GM18507 (cell line): ENCODE measurements around the gene PGRMC1.
"Not testable (repeated sequence)": the region's sequence is repeated elsewhere in the genome, so short reads cannot be mapped to it uniquely, and the experiment has no call there.

Experiments
- DNase-seq: peaks from one replicate; pipeline ENCODE4 v3.0.0; 2011; ENCODE audit warnings: low read depth; ENCODE audit not compliant: insufficient read length; ENCODE audit errors: extremely low spot score
- FAIRE-seq: peaks from 2 replicates; lab custom pipeline; 2011; peaks lifted over from hg19 to GRCh38; lab: Jason Lieb, UNC

PGRMC1 gene

DNA sequence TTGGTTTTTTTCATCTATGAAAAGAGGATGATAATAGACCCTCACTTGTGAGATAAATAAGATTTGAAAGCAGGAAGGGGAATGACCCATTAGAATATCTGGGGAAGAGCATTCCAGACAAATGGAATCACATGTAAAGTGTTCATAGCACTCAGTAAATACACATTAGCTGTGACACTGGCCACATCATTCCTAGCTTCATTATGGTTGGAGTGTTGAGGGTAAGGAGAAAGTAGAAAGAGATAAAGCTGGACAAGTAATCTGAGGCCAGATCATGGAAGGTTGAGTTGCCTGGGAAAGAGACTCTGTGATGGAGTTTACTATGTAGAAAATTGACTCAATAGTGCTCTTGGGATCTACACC lies 6.9 kb upstream of the PGRMC1 start:
- FAIRE-seq (no peak), DNase-seq (no peak)

DNA sequence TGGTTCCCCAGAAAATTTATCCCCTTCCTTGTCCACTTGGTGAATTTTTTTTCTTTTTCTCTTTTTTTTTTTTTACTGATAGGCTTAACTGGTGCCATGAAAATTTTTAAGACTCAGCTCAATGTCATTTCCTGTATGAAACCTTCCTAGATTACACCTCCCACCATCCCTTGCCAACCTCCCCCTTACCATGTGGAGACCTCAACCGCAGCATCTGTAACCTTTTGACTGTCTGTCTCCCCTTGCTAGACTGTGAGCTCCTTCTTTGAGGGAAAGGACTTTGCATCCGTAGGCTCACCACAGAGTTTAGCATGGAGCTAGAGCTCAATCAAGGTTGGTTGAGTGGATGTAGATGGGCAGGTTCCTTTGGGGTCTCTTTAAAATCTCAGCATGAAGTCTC lies 5.2 kb upstream of the PGRMC1 start:
- DNase-seq: no peak
- FAIRE-seq: no peak

DNA sequence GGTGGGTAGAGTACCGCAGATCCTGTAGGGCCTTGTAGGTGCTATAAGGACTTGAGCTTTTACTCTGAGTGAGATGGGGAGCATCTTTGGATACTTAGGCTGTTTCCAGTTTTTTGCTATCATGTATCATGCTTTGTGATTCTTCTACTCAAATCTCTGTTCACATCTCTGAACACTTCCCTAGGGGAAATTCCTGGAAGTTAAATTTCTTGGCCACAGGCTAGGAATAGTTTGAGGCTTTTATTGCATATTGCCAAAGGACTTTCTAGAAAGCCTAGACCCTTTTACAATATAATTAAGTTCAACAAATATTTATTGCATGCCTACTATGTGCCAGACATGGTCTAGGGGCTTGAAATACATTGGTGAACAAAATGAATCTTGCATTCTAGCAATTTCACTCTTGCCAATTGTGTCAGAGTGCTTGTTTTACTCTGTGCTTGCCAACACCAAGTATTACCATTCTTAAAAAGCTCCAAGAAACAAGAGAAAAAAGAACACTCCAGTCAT lies 4.1 kb upstream of the PGRMC1 start:
- FAIRE-seq: no peak
- no peak for DNase-seq

DNA sequence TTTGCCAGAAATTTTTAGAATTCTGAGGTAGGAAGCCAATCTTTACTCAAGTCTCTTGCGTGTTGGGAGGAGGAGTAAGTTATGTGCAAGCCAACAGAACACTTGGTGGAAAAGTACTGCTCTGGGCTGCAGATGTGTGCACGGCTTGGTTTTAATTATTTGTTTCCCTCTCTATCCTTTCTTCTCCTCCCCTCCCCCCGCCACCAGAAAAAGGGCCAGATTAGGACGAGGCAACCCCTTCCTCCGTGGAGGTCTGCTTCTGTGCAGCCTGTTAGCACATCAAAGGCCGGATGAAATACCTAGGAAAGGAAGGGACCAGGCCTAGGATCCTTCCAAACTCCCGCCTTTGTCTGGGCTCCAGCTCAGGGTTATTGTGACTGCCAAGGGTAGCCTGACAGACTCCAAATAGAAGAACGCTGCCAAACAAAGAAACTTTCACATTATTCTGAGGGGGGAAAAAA lies 1.0 kb upstream of the PGRMC1 start:
- DNase-seq (no peak), FAIRE-seq (no peak)

DNA sequence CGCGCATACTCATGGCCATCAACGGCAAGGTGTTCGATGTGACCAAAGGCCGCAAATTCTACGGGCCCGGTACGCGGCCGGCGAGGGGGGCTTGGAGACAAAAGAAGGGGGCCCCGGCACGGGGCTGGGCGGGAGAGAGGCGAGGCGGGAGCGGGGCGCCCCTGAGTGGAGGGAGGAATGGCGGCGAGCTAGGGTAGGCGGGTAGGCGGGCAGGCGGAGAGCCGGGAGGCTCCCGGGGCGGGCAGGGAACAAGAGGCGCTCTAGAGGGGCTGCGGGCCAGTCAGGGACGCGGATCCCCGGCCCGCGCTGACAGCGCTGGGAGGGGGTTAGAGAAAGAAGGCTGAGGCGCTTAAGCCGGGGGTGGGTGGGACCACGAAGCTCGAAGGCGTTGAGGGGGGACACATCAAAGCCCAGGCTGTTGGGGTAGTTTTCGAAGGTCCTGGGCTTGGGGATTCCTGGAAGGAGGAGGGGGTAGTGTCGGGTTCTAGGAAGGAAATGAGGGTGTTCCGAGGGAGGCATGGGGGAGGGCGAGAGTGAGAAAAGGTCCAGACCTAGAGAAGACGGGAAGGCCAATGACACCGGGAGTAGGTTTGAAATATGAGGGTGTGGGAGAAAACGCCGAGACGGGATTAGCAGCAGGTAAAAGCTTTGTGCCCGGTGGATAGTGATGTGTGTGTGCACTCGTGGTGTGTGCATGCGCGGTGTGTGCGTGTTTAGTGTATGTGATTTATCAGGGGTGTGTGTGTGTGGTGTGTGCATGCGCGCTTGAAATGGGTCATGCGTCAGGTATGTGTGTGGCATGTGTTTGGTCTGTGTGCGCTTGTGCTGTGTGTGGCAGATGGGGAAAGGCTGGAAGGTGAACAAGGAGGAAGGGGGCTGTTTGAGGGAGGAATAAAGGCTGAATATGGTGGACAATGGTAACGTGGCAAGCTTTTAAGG lies 807 bp downstream of the PGRMC1 start:
- DNase-seq (no peak), FAIRE-seq (peak; percentile 80)

DNA sequence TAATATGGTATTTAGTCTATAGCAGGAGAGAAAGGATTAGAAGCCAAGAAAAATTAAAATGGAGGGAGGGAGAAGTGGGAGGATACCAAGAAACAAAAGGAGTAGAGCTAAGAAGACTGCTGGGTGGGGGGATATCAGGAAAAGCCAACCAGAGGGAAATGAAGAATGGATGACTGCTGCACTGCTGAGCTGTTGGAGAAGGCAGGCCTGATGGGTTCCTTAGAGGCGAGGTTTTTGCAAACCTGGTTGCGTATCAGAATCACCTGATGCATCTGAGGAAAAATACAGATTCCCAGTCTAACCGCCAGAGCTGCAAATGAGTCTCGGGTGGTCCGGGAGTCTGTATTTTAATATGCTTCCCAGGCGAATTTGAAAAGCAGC lies 1.5 kb downstream of the PGRMC1 start:
- FAIRE-seq (no peak), DNase-seq (no peak)

DNA sequence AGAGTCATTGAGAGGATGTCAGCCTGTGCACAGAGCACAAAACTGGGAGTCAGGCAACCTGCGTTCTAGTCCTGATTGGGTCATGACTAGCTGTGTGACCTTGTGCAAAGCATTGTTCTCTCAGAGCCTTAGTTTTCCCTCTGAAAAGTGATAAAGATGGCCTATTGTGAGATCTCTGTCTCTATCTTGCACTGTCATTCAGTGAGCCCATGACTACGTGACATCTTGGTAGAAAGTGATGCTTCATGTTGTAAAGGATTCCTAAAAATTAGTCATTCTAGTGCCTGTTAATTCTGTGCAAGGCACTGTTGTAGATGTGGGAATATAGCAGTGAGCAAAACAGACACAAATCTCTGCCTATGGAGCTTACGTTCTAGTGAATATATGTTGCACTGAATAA lies 2.5 kb downstream of the PGRMC1 start:
- DNase-seq (no peak), FAIRE-seq (no peak)

DNA sequence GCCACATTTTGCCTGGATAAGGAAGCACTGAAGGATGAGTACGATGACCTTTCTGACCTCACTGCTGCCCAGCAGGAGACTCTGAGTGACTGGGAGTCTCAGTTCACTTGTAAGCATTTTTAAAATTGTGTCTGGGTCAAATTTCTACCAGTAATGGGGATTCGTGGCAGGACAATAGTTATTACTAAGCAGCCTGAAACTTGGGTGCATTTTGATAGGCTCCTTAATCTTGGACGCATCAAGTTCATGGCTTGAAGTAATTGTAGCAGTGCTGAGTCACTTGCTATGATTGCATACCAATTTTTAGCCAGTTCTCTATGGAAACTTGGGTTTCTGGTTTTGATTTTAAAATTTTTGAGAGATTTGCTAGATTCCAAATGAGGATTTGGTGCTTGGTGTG lies 4.3 kb downstream of the PGRMC1 start:
- DNase-seq (no peak), FAIRE-seq (no peak)

DNA sequence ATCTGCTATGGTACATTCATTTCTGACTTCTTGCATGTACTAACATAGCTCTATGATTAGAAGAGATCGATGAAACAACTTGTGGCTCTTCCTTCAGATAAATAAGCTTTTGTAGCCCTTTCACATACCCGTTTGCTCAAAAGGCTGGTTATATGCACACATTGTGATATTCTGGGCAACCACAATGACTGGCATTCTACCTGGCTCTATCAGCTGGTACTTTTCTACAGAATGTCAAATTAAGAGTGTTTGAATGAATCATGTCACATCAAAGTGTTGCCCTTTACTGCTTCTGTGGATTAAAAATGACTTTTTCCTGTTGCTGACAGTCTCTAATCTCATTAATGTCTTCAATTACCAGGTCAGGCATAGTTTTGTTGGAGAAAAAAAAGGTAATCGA lies 11.6 kb downstream of the PGRMC1 start:
- FAIRE-seq (no peak), DNase-seq (no peak)

DNA sequence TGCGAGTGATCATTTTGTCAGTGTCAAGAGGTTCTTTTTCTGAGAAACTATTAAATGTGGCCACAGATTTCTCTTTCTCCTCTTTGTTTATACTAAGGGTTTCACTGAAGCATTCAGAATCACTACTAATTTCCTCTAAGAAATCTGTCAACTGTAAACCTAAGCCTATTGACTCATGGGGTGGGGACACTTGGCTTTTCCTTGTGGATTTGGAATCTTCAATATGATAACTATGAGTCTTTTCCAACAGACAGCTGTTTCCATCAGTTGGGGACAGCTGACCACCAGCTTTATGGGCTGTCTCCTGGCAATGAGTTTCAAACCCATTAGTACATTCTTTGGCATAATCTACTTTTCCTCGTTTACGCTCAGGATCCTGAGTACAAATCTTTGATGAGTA lies 13.8 kb downstream of the PGRMC1 start:
- no peak for FAIRE-seq
- no peak for DNase-seq

DNA sequence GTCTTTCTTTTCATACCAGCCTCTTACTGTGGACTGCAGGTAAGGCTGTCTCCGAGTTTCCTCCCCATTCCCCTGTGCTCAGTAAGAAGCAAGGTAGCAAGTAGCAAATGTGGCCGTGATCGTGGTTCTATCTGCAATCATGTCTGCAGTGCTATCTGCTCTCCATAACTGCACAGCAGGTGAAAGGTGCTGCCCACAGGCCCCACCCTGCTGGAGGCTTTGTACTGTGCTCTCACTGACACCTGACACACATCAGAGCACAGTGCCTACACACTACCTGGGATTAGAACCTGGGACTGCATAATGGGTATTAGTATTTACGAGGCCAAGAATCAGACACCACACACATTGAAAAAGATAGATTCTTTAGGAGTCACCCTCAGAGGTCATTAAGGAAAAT lies 15.3 kb downstream of the PGRMC1 start:
- FAIRE-seq: no peak
- no peak for DNase-seq

DNA sequence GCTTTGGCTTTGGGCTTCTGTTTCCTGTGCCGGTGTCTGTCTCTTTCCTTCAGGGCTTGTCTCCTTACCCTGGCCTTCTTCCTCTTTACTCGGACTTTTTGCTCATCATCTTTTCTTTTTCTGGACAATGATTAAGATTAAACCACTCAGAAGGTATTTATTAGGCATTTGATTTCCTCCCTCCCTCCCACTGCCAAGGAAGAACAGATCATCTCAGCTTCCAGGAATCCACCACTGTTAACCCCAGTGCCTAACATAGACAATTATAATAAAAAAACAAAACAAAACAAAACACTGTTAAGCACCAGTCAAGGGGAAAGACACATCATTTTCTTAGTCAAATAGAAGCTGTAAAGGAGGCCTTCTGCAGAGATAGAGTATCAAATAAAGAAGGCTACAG lies 16.6 kb downstream of the PGRMC1 start:
- FAIRE-seq: no peak
- DNase-seq: no peak

DNA sequence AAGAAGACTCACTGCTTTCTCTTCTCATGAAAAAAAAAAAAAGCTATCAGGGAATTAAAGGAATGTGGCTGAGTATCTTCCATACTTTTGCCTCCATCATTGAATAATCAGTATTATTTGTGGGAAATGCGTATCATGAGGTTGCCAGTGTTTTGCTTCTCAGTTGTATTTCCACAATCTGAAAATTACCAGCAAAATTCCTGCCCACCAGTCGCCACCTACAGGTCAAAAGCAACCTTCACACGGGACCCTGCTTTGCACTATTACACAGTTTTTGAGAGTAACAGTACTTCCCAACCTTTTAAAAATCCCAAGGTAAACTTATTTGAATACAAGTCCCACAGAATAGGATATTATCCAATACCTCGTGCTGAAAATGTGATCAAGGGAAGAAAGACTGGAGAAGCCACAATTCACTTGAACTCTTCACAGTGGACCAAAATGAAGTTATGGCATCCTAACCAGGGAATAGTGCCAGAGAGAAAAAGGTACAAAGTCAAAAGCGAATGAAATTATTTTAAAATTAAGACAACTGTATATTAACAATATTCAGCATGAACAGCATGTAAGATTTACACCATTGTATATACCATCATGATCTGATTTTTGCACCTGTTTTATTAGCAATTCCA lies 30.4 kb downstream of the PGRMC1 start:
- FAIRE-seq: peak; percentile 82
- DNase-seq: no peak

DNA sequence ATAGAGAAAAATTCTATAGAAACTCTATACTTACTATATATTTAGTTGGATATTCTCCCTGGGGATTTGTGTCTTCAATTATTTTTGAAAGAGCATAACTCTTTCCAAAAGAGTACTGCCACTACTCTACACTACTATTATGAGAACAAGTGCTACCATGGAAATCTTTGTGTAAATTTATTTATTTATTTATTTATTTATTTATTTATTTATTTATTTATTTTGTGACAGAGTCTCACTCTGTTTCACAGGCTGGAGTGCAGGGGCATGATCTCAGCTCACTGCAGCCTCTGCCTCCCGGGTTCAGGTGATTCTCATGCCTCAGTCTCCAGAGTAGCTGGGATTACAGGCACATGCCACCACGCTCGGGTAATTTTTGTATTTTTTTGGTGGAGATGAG lies 31.0 kb downstream of the PGRMC1 start:
- FAIRE-seq, DNase-seq: not testable (repeated sequence)

DNA sequence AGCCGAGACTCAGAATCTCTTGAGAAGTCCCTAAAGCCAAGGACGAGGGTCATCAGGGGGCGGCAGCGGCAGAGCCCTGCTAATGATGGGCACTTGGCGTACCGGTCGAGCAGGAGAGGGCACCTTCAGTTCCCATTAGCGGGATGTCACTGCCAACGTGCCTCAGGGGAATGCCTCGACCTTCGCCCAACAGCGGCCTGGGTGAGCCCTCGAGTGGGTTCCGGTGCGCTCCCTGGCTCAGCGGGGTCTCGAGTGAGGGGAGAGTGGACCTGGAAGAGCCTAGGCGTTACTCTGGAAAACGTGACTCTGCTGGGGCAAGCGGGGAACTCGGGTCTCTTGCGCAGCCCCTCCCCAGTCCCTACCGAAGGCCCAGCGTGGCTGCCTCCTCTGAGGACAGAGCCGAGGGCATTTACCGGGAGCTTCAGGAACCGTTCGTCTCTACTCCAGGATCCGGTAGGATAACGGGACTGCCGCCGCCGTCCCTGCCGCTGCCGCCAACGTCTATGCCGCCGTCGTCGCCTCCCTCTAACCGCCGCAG lies 36.9 kb downstream of the PGRMC1 start:
- DNase-seq (no peak), FAIRE-seq (no peak)

DNA sequence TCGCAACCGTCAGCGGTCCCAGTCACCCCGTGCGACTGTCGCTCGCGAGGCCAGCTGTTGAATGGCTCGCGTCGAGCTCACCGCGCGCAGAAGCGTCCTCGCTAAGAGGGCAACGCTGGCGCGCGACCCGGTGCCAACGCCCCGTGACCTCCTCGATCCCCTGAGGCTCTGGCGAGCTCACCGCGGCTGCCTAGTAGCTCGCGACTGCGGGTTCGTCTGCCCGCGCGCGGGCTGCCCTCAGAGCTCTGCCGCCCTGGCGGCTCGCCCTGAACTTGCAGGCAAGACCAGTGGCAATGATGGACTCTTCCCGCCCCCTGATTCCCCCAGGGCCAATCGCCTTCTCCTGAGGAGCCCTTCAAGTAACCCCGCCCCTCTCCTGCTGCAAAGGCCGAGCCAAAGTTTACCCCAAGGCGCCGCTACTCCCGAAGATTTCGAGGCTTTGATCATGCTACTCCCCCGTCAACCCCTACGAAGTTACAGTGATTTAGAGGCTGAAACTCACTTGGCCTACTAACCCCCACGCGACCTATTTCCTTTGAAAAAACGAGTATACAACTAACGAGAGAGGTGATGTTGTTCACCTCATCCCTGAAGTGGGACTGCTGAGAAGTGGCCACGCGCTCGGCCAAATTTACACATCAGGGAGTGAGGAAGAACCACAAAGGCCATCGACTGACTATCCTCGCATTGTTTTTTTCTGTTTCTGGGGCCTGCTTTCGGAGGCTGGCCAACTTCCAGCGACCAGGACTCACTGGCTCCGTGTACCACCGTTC lies 37.5 kb downstream of the PGRMC1 start:
- DNase-seq (peak; percentile 32), FAIRE-seq (no peak)

DNA sequence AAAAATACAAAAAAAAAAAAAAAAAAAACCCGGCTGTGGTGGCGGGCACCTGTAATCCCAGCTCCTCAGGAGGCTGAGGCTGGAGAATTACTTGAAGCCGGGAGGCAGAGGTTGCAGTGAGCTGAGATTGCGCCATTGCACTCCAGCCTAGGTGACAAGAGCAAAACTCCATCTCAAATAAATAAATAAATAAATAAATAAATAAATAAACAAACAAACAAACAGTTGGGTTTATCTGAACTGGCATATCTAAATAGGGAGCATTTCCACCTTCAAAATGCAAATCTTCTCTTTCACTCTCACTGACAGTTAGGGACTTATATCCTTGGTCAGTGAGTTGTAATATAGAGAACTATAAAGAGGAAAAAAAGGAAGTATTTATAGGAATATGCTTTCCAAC lies 46.3 kb downstream of the PGRMC1 start:
- not testable (repeated sequence) for DNase-seq, FAIRE-seq

DNA sequence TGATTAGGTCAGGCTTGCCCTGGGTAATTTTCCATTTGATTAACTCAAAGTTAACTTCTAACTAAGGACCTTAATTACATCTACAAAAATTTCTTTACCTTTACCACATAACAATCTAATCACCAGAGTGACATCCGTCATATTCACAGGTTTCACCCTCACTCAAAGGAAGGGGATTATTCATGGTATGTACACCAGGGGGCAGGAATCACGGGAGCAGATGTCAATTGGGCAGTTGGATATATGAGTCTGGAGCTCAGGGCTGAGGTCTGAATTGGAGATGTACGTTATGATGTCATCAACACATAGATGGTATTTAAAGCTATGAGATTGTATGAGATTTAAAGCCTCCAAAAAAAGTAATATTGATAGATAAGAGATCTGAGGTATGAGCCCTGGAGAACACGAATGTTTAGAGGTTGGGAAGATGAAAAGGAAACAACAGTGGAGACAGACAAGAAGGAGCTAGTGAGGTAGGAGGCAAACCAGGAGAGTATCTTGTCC lies 52.9 kb downstream of the PGRMC1 start:
- FAIRE-seq (no peak), DNase-seq (no peak)

DNA sequence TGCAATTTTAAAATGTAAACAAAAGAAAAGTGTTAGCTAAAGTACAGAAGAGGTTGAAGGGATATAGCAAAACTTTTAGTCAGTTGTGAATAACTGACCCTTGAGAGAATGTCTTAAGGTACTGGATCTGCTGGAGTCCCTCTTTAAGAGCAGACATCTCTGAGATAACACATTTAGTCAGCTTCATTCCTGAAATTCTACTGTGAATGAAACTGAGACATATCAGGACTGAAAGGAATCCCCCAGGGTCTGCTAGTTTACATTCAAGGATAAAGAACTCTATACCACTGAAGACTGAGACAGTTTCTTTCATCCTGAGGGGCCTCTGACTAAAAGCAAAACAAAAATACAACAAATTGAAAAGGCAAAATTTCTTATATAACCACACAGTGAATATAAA lies 54.4 kb downstream of the PGRMC1 start:
- FAIRE-seq (no peak), DNase-seq (no peak)

DNA sequence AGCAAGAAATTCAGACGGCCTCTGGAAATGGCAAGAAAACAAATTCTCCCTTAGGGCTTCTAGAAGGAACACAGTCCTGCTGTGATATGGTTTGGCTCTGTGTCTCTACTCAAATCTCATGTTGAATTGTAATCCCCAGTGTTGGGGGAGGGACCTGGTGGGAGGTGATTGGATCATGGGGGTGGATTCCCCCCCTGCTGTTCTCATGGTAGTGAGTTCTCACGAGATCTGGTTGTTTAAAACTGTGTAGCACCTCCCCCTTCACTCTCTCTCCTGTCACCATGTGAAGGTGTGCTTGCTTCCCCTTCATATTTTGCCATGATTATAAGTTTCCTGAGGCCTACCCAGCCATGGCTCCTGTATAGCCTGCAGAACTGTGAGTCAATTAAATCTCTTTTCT lies 55.2 kb downstream of the PGRMC1 start:
- not testable (repeated sequence) for FAIRE-seq, DNase-seq
